ENCODE data around the gene MFGE8. TPM values are rescaled to one million over a fixed set of nuclear protein-coding genes. Genes with fewer than 3 reads are reported as not detected.

MFGE8 gene
- polyA plus RNA-seq, 1 donor (not counting 4 experiments of a cell fraction or from before 2014, with no cell fraction given) = 55.3 TPM

GRCh38 chr15:88878720-88879184 lies 34.4 kb downstream of the MFGE8 start:
- no peaks in the 10 kb centered on the region for H3K9me3 ChIP-seq (ENCODE audit: control insufficient read depth, low read depth, low read length)
- TF ChIP-seq EZH2 (IDR thresholded peaks at IDR 0.05; ENCODE audit: low read length) = no peak
- TF ChIP-seq, protein P1, sequence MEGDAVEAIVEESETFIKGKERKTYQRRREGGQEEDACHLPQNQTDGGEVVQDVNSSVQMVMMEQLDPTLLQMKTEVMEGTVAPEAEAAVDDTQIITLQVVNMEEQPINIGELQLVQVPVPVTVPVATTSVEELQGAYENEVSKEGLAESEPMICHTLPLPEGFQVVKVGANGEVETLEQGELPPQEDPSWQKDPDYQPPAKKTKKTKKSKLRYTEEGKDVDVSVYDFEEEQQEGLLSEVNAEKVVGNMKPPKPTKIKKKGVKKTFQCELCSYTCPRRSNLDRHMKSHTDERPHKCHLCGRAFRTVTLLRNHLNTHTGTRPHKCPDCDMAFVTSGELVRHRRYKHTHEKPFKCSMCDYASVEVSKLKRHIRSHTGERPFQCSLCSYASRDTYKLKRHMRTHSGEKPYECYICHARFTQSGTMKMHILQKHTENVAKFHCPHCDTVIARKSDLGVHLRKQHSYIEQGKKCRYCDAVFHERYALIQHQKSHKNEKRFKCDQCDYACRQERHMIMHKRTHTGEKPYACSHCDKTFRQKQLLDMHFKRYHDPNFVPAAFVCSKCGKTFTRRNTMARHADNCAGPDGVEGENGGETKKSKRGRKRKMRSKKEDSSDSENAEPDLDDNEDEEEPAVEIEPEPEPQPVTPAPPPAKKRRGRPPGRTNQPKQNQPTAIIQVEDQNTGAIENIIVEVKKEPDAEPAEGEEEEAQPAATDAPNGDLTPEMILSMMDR (optimal IDR thresholded peaks at IDR 0.05 in 1 of 3, IDR thresholded peaks at IDR 0.05 in 1 of 3, conservative IDR thresholded peaks at IDR 0.05 in 1 of 3; ENCODE audit: extremely low read depth in 1 of 3, insufficient read depth in 2 of 3, low read length in 3 of 3) = peak; percentile 73 to 93 (median 79)
- H3K9ac ChIP-seq (ENCODE audit: control insufficient read depth, extremely low read depth, insufficient read depth, low read length) = no peak overlapping the region
- H3K9me1 ChIP-seq (ENCODE audit: control insufficient read depth, extremely low read depth, insufficient read depth, low read length) = no peaks in the 10 kb centered on the region
- no peaks in the 10 kb centered on the region for H3K27me3 ChIP-seq (ENCODE audit: control insufficient read depth, extremely low read depth, insufficient read depth, low read length)
- FAIRE-seq = no peak
- H3K4me3 ChIP-seq (ENCODE audit: control insufficient read depth in 2 of 3, extremely low read depth in 1 of 3, insufficient read depth in 2 of 3, low read depth in 1 of 3, low read length in 3 of 3) = no peak overlapping the region
- H3K36me3 ChIP-seq (ENCODE audit: control insufficient read depth in 2 of 2, extremely low read depth in 1 of 2, insufficient read depth in 2 of 2, low read length in 2 of 2) = no peaks in the 10 kb centered on the region
- DNase-seq (ENCODE audit: low read depth, low spot score) = no peak
- H2AFZ ChIP-seq (ENCODE audit: control insufficient read depth, low read length) = no peak overlapping the region
- H3K27ac ChIP-seq (ENCODE audit: control insufficient read depth, insufficient read depth, low read length) = no peak overlapping the region
- H3K4me1 ChIP-seq (ENCODE audit: control insufficient read depth, extremely low read depth, insufficient read depth, low read length) = peaks cover 4% of the 10 kb centered on the region
- H3K4me2 ChIP-seq (ENCODE audit: control insufficient read depth, extremely low read depth, insufficient read depth, low read depth, low read length) = no peak overlapping the region
- dilution Hi-C loops (cut with MboI; ENCODE audit: extremely low pct_ligation_motif_present, low sequenced_read_pairs) = no loop called here
- H4K20me1 ChIP-seq (ENCODE audit: control insufficient read depth, extremely low read depth, insufficient read depth, low read length) = no peaks in the 10 kb centered on the region
- no peaks in the 10 kb centered on the region for H3K79me2 ChIP-seq (ENCODE audit: control insufficient read depth, insufficient read depth, low read length)

DNA sequence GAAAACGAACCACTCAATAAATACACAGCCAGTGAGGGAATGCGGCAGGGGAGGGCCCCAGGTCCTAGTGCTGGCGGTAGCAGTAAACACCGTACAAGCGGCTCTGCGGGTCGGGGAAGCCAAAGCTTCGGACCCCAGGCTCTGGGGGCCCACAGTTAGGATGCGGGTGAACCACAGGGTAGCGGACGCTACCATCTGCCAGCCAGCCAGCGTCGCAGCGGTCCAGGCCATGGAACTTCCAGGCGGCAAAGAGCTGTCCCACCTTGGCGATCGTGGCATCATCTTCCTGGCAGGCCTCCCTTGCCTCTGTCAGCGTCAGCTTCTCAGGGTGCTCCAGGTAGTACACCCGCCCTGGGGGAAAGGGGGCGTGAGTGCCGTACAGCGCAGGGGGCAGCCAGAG lies 35.3 kb downstream of the MFGE8 start:
- FAIRE-seq = no peak
- Histone ChIP-seq H2AFZ (ENCODE audit: control insufficient read depth, low read length) (no peak overlapping the region), H3K27me3 (ENCODE audit: control insufficient read depth, extremely low read depth, insufficient read depth, low read length) (no peaks in the 10 kb centered on the region), H3K9me3 (ENCODE audit: control insufficient read depth, low read depth, low read length) (no peaks in the 10 kb centered on the region), H3K4me1 (ENCODE audit: control insufficient read depth, extremely low read depth, insufficient read depth, low read length) (peaks cover 1% of the 10 kb centered on the region), H3K9me1 (ENCODE audit: control insufficient read depth, extremely low read depth, insufficient read depth, low read length) (no peaks in the 10 kb centered on the region), H3K4me3 (ENCODE audit: control insufficient read depth in 2 of 3, extremely low read depth in 1 of 3, insufficient read depth in 2 of 3, low read depth in 1 of 3, low read length in 3 of 3) (no peak overlapping the region), H3K4me2 (ENCODE audit: control insufficient read depth, extremely low read depth, insufficient read depth, low read depth, low read length) (no peak overlapping the region), H3K79me2 (ENCODE audit: control insufficient read depth, insufficient read depth, low read length) (no peaks in the 10 kb centered on the region), H3K36me3 (ENCODE audit: control insufficient read depth in 2 of 2, extremely low read depth in 1 of 2, insufficient read depth in 2 of 2, low read length in 2 of 2) (no peaks in the 10 kb centered on the region), H3K9ac (ENCODE audit: control insufficient read depth, extremely low read depth, insufficient read depth, low read length) (no peak overlapping the region), H4K20me1 (ENCODE audit: control insufficient read depth, extremely low read depth, insufficient read depth, low read length) (no peaks in the 10 kb centered on the region), H3K27ac (ENCODE audit: control insufficient read depth, insufficient read depth, low read length) (no peak overlapping the region)
- TF ChIP-seq EZH2 (IDR thresholded peaks at IDR 0.05; ENCODE audit: low read length) = no peak
- TF ChIP-seq, protein P1 (optimal IDR thresholded peaks at IDR 0.05 in 1 of 3, IDR thresholded peaks at IDR 0.05 in 1 of 3, conservative IDR thresholded peaks at IDR 0.05 in 1 of 3; ENCODE audit: extremely low read depth in 1 of 3, insufficient read depth in 2 of 3, low read length in 3 of 3) = no peak
- dilution Hi-C loops (cut with MboI; ENCODE audit: extremely low pct_ligation_motif_present, low sequenced_read_pairs) = no loop called here
- DNase-seq (ENCODE audit: low read depth, low spot score) = no peak
